GM12878 (cell line): Measurements from ENCODE around the gene WDR86. TPM values are rescaled to one million over a fixed set of nuclear protein-coding genes. Genes with fewer than 3 reads are reported as not detected.

Experiments
- ATAC-seq: fragments of 200-7000 bp; cut with Tn5 transposase; 3 replicates; pipeline ENCODE4 v1.9.1; 2020; ENCODE audit warnings: mild to moderate bottlenecking, moderate library complexity
- BruUV-seq: library from RNA; stranded (reverse); fragments of 400-500 nt; replicated peaks from 2 replicates; lab custom pipeline; 2021; lab: Mats Ljungman, UMichigan
- CTCF ChIA-PET: fragments of 300-600 bp; sonication (Branson Sonifier 250); formaldehyde crosslinking; extraction: SDS; loops from one replicate; lab custom pipeline; 2021; ENCODE audit warnings: inconsistent platforms; lab: Yijun Ruan, JAX
- POLR2A ChIA-PET: fragments of 350-600 bp; formaldehyde crosslinking; extraction: SDS; loops from one replicate; lab custom pipeline; 2021; ENCODE audit warnings: inconsistent platforms; lab: Charles Lee
- RAD21 ChIA-PET: fragments of 300-600 bp; sonication (Branson Sonifier 250); formaldehyde crosslinking; loops from one replicate; lab custom pipeline; 2023; ENCODE audit warnings: antibody characterized with exemption; ENCODE audit not compliant: unreplicated experiment; lab: Charles Lee
- SMC1A ChIA-PET: fragments of 300-600 bp; sonication (Branson Sonifier 250); formaldehyde crosslinking; loops from one replicate; lab custom pipeline; 2023; ENCODE audit not compliant: unreplicated experiment, uncharacterized antibody; lab: Charles Lee
- DNase-seq: peaks from one replicate; pipeline ENCODE4 v3.0.0-alpha.2; 2011; ENCODE audit warnings: low read depth, low spot score
- FAIRE-seq: peaks from 3 replicates; lab custom pipeline; 2011; peaks lifted over from hg19 to GRCh38; lab: Jason Lieb, UNC
- H2AFZ ChIP-seq: 2 replicates; pipeline ENCODE4 v1.6.0; 2011; ENCODE audit warnings: low read depth, low read length, control low read depth; ENCODE audit not compliant: control insufficient read depth
- H3K27ac ChIP-seq: 2 replicates; pipeline ENCODE4 v1.5.1; 2011; ENCODE audit warnings: control low read depth; ENCODE audit not compliant: control insufficient read depth, insufficient read depth
- H3K27me3 ChIP-seq, 2 experiments: replicated peaks in 1 of 2; 2 replicates each; pipeline versions ENCODE4 v1.6.0 to v1.6.1; 2011; ENCODE audit warnings: low read length in 1 of 2; ENCODE audit not compliant: control insufficient read depth in 2 of 2, insufficient read depth in 2 of 2
- H3K36me3 ChIP-seq, 2 experiments: 2 replicates each; pipeline ENCODE4 v1.5.1; 2011; ENCODE audit warnings: low read length in 1 of 2; ENCODE audit not compliant: control insufficient read depth in 2 of 2, insufficient read depth in 2 of 2
- H3K4me1 ChIP-seq: 2 replicates; pipeline ENCODE4 v1.6.1; 2011; ENCODE audit warnings: mild to moderate bottlenecking, low read length, moderate library complexity, mixed read lengths; ENCODE audit not compliant: control insufficient read depth, insufficient read depth
- H3K4me2 ChIP-seq: 2 replicates; pipeline ENCODE4 v1.6.0; 2011; ENCODE audit warnings: control low read depth; ENCODE audit not compliant: control insufficient read depth, insufficient read depth
- H3K4me3 ChIP-seq: fragments of 200-600 bp; sonication (generic); 2 replicates; pipeline ENCODE4 v1.5.1; 2016
- H3K79me2 ChIP-seq: 2 replicates; pipeline ENCODE4 v1.6.0; 2011; ENCODE audit warnings: low read length; ENCODE audit not compliant: control insufficient read depth, insufficient read depth
- H3K9ac ChIP-seq: 2 replicates; pipeline ENCODE4 v1.8.0; 2011; ENCODE audit warnings: low read length, control low read depth, mixed read lengths; ENCODE audit not compliant: control insufficient read depth, insufficient read depth
- H3K9me3 ChIP-seq: replicated peaks from 3 replicates; pipeline ENCODE4 v1.5.1; 2011; ENCODE audit warnings: mild to moderate bottlenecking, low read length; ENCODE audit not compliant: control insufficient read depth, insufficient read depth
- H4K20me1 ChIP-seq: 2 replicates; pipeline ENCODE4 v1.6.0; 2011; ENCODE audit not compliant: control insufficient read depth, insufficient read depth
- ASH2L ChIP-seq: fragments of 300-600, 200-600 bp; sonication (generic); IDR thresholded peaks from 2 replicates; pipeline ENCODE4 v1.6.1; 2017; ENCODE audit warnings: low read depth, mild to moderate bottlenecking, borderline replicate concordance
- ATF3 ChIP-seq: IDR thresholded peaks from 2 replicates; pipeline ENCODE4 v1.6.1; 2011; ENCODE audit warnings: low read depth, mild to moderate bottlenecking, low read length, moderate library complexity, borderline replicate concordance; ENCODE audit errors: extremely low read depth
- BACH1 ChIP-seq: fragments of 450-650 bp; IDR thresholded peaks from 2 replicates; pipeline ENCODE4 v1.6.1; 2017; ENCODE audit warnings: mild to moderate bottlenecking, borderline replicate concordance
- BCL11A ChIP-seq: IDR thresholded peaks from 2 replicates; pipeline ENCODE4 v1.6.1; 2011; ENCODE audit warnings: low read depth, low read length
- BCL3 ChIP-seq: IDR thresholded peaks from 2 replicates; pipeline ENCODE4 v1.6.1; 2011; ENCODE audit warnings: borderline replicate concordance, low read depth, mild to moderate bottlenecking, moderate library complexity, low read length; ENCODE audit not compliant: insufficient read depth, poor library complexity, severe bottlenecking
- CREM ChIP-seq: IDR thresholded peaks from 2 replicates; pipeline ENCODE4 v1.6.1; 2014; ENCODE audit warnings: antibody characterized with exemption, low read depth
- EP300 ChIP-seq, 2 experiments: fragments of 150-350 bp in 1 of 2; IDR thresholded peaks; 2 replicates each; pipeline ENCODE4 v1.6.1; 2011 to 2012; ENCODE audit warnings: low read depth in 2 of 2, low read length in 2 of 2, borderline replicate concordance in 1 of 2, improper control_type of control experiment in 1 of 2, inconsistent platforms in 1 of 2; ENCODE audit not compliant: control insufficient read depth in 1 of 2
- EZH2 ChIP-seq: IDR thresholded peaks from 2 replicates; pipeline ENCODE4 v1.6.1; 2012; ENCODE audit warnings: low read depth, mild to moderate bottlenecking, control low read depth, inconsistent platforms, low read length, borderline replicate concordance; ENCODE audit not compliant: control insufficient read depth
- GABPA ChIP-seq: IDR thresholded peaks from 2 replicates; pipeline ENCODE4 v1.6.1; 2014; ENCODE audit warnings: antibody characterized with exemption, low read depth, mild to moderate bottlenecking, inconsistent platforms
- HDAC2 ChIP-seq: fragments of 200-600 bp; sonication (generic); IDR thresholded peaks from 2 replicates; pipeline ENCODE4 v1.6.1; 2017
- HDAC6 ChIP-seq: fragments of 200-600 bp; sonication (generic); IDR thresholded peaks from one replicate; pipeline ENCODE4 v1.8.0; 2017; ENCODE audit warnings: antibody characterized with exemption; ENCODE audit not compliant: unreplicated experiment
- MTA2 ChIP-seq: fragments of 450-650 bp; IDR thresholded peaks from 2 replicates; pipeline ENCODE4 v1.6.1; 2016; ENCODE audit warnings: low read depth, mild to moderate bottlenecking, moderate library complexity
- NFIC ChIP-seq: IDR thresholded peaks from 2 replicates; pipeline ENCODE4 v1.6.1; 2012; ENCODE audit warnings: low read depth, mild to moderate bottlenecking, inconsistent platforms, low read length, moderate library complexity
- SPI1 ChIP-seq: IDR thresholded peaks from 2 replicates; pipeline ENCODE4 v1.6.1; 2011; ENCODE audit warnings: low read depth, mild to moderate bottlenecking, low read length, moderate library complexity, borderline replicate concordance; ENCODE audit not compliant: insufficient read depth
- TCF3 ChIP-seq: IDR thresholded peaks from 2 replicates; pipeline ENCODE4 v1.6.1; 2012; ENCODE audit warnings: low read depth, mild to moderate bottlenecking, low read length, borderline replicate concordance; ENCODE audit not compliant: insufficient read depth
- ZNF384 ChIP-seq: IDR thresholded peaks from 2 replicates; pipeline ENCODE4 v1.6.1; 2012; ENCODE audit warnings: low read depth, mild to moderate bottlenecking, low read length, improper control_type of control experiment, borderline replicate concordance
- WGBS: methylation state at CpG from one replicate; pipeline ENCODE4 v1.1.6; 2016; ENCODE audit warnings: low lambda C conversion rate; ENCODE audit not compliant: insufficient replicate concordance, insufficient coverage; ENCODE audit errors: missing lambda C conversion rate; 5-methylcytosine and 5-hydroxymethylcytosine counted together
- in situ Hi-C: fragments of 300-500 bp; cut with MboI; formaldehyde crosslinking; loops from 9 replicates; pipeline ENCODE4 v1.14.3; 2018; ENCODE audit warnings: mixed read lengths
- intact Hi-C: fragments of 100-400 bp; cut with micrococcal nuclease; formaldehyde crosslinking; loops from one replicate; pipeline ENCODE4 v1.14.2; 2022; ENCODE audit not compliant: unreplicated experiment
- polyA plus RNA-seq, 11 experiments: library from polyadenylated mRNA; depleted of rRNA in 4 of 11; unstranded in 6 of 11; stranded (reverse) in 5 of 11; fragments of >200 nt; fragmentation: Nextera tagmentation in 4 of 11; fragmentation: Illumina TruSeq in 1 of 11; extraction: Ambion mirVana in 4 of 11; extraction: Trizol in 1 of 11; gene quantifications; 1 replicate in 1 of 11; 2 replicates in 10 of 11; pipeline versions ENCODE4 v1.2.1 to v1.2.3, GENCODE V29; 2011 to 2016; ENCODE audit warnings: inconsistent platforms in 2 of 11, missing spikeins in 2 of 11, low read depth in 1 of 11
- total RNA-seq, 4 experiments: library from RNA; depleted of rRNA in 3 of 4; stranded (reverse); fragments of >200 nt in 3 of 4; fragmentation: Illumina TruSeq in 1 of 4; extraction: Trizol in 1 of 4; gene quantifications; 2 replicates each; pipeline versions ENCODE4 v1.2.1 to v1.2.3, GENCODE V29; 2013 to 2021
- TF ChIP-seq, protein P1 (sequence below): IDR thresholded peaks from 2 replicates; pipeline ENCODE4 v1.6.1; 2012; ENCODE audit warnings: low read depth, low read length, improper control_type of control experiment

The WDR86 gene
- total and polyA plus RNA-seq, 10 of the 15 experiments (the other 5 are each of a cell fraction or from before 2014, with no cell fraction given) = 0.05 to 0.19 (median 0.15) TPM; not detected in 7

DNA sequence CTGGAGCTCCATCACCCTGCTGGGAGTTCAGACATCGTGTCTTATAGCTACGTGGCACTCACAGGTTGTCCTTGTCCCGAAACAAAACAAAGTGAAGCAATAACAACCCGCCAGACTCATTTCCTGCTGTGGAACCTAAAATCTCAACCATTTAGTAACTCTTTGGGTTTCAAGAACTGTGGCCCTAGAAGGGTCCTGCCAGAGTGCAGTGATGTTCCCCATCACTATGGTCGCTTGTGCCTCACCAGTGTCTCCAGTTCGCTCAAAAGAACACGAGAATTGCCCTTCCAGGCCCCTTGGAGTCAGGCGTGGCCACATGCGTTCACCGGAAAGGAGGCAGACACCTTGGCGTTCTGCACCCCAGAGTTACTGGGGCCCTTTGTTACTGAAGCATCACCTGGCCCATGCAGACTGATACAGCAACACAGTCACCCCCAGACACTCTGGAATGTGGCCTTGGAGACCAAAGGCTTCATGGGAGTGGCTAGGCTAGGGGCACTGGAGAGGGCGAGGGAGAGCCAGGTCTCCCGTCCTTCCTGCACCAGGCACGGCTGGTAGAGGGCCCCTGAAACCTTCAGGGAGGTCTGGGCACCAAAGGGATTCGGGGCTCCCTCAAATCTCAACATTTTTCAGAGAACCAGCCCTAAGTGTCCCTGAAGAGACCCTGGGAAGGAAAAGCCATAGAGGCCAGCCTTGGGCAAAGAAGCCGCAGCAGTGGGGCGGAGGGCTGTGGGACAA, 29.2 kb upstream of the WDR86 start:
- Histone ChIP-seq H3K79me2 (no peaks in the 10 kb centered on the region), H2AFZ (no peak overlapping the region), H3K27me3 (peaks cover 0 to 2% of the 10 kb centered on the region in 2 experiments; a peak in 2 of 4 replicates), H3K4me3 (no peak overlapping the region), H4K20me1 (no peaks in the 10 kb centered on the region), H3K9ac (no peak overlapping the region), H3K4me2 (no peak overlapping the region), H3K36me3 (no peaks in the 10 kb centered on the region)
- in situ Hi-C loops = no loop called here
- no TSS peak for BruUV-seq
- CTCF ChIA-PET = interaction anchor here (1.2 to 1.4 kb wide), 2 partner anchors 20 to 195 kb away, joined by 3 to 4 read pairs; no protein-coding TSS in a partner anchor
- ATAC-seq = no peak
- 40% methylated on average over 17 of the region's 17 CpGs for WGBS
- TF ChIP-seq, protein P1, sequence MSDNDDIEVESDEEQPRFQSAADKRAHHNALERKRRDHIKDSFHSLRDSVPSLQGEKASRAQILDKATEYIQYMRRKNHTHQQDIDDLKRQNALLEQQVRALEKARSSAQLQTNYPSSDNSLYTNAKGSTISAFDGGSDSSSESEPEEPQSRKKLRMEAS = no peak
- TF ChIP-seq MTA2 = no peak
- no peak for TF ChIP-seq BCL3
- TF ChIP-seq CREM = no peak
- no peak for TF ChIP-seq ASH2L
- no peak for TF ChIP-seq ATF3
- TF ChIP-seq BCL11A = no peak
- TF ChIP-seq BACH1 = no peak
- no peak for TF ChIP-seq EP300 (IDR thresholded peaks at IDR 0.05; ENCODE audit: borderline replicate concordance in 1 of 2, control insufficient read depth in 1 of 2, low read depth in 2 of 2, low read length in 2 of 2)
- TF ChIP-seq NFIC = no peak
- TF ChIP-seq HDAC6 = no peak
- no peak for TF ChIP-seq EZH2
- no peak for TF ChIP-seq SPI1
- no peak for TF ChIP-seq HDAC2
- no peak for TF ChIP-seq GABPA
- TF ChIP-seq ZNF384 = no peak
- TF ChIP-seq TCF3 = no peak
- TF ChIP-seq, all 136 proteins: peak for 0
- SMC1A ChIA-PET = no interaction called here
- intact Hi-C loops = no loop called here
- Histone ChIP-seq H3K9me3 (no peaks in the 10 kb centered on the region), H3K27ac (no peak overlapping the region), H3K4me1 (no peaks in the 10 kb centered on the region)
- FAIRE-seq = no peak
- DNase-seq = no peak
- POLR2A ChIA-PET = no interaction called here
- RAD21 ChIA-PET = no interaction called here
